Glutamatergic neuron (in vitro differentiated cells): Measurements from ENCODE around the gene SPATA16. TPM values are rescaled to one million over a fixed set of nuclear protein-coding genes. Genes with fewer than 3 reads are reported as not detected.
A peak's percentile ranks its signal among the peaks of the same experiment; 100 is the strongest.
"Not testable (repeated sequence)": the region's sequence is repeated elsewhere in the genome, so short reads cannot be mapped to it uniquely, and the experiment has no call there.

Experiments used
- DNase-seq: peaks from one replicate; pipeline ENCODE4 v3.0.0; 2022
- H3K27ac Mint-ChIP-seq: one replicate; pipeline ENCODE4 v1.8.0; 2020; ENCODE audit warnings: mild to moderate bottlenecking, mixed read lengths, inconsistent platforms; ENCODE audit not compliant: unreplicated experiment
- H3K27me3 Mint-ChIP-seq: one replicate; pipeline ENCODE4 v1.8.0; 2020; ENCODE audit warnings: mild to moderate bottlenecking, moderate library complexity, mixed read lengths, inconsistent platforms; ENCODE audit not compliant: unreplicated experiment
- H3K36me3 Mint-ChIP-seq: one replicate; pipeline ENCODE4 v1.8.0; 2020; ENCODE audit warnings: mild to moderate bottlenecking, mixed read lengths, inconsistent platforms; ENCODE audit not compliant: unreplicated experiment
- H3K4me1 Mint-ChIP-seq: one replicate; pipeline ENCODE4 v1.8.0; 2020; ENCODE audit warnings: mild to moderate bottlenecking, low read depth, mixed read lengths, inconsistent platforms; ENCODE audit not compliant: unreplicated experiment
- H3K4me3 Mint-ChIP-seq: one replicate; pipeline ENCODE4 v1.8.0; 2020; ENCODE audit warnings: mild to moderate bottlenecking, mixed read lengths, inconsistent platforms; ENCODE audit not compliant: unreplicated experiment
- H3K9me3 Mint-ChIP-seq: one replicate; pipeline ENCODE4 v1.8.0; 2020; ENCODE audit warnings: mild to moderate bottlenecking, moderate library complexity, mixed read lengths, inconsistent platforms; ENCODE audit not compliant: unreplicated experiment
- long read RNA-seq: library from polyadenylated mRNA; unstranded; transcript quantifications from one replicate; pipeline ENCODE4 v2.0.0, GENCODE V29; 2020; ENCODE audit not compliant: unreplicated experiment
- total RNA-seq: library from RNA; stranded (reverse); fragmentation: NEBNext Ultra II Directional; extraction: Animal tissue kit (Norgen Biotek cat#: 25700); gene quantifications from one replicate; pipeline ENCODE4 v1.2.1, GENCODE V29; 2021; ENCODE audit not compliant: unreplicated experiment
- TF ChIP-seq, protein P1 (sequence below): fragments of 200-600 bp; sonication (generic); IDR thresholded peaks from one replicate; pipeline ENCODE4 v1.5.0; 2021; ENCODE audit not compliant: partially characterized antibody, unreplicated experiment

Gene SPATA16, protein sequence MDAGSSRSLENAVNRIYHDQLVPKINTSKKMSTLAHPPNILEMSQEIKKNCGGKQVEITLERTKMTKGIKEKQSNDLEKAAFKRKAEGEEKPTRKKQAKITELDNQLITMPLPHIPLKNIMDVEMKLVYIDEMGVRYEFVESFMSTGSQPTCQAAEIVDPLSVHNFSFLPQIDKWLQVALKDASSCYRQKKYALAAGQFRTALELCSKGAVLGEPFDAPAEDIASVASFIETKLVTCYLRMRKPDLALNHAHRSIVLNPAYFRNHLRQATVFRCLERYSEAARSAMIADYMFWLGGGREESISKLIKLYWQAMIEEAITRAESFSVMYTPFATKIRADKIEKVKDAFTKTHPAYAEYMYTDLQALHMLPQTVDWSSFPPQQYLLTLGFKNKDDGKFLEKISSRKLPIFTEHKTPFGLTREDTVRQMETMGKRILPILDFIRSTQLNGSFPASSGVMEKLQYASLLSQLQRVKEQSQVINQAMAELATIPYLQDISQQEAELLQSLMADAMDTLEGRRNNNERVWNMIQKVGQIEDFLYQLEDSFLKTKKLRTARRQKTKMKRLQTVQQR
- not detected for total RNA-seq
- long read RNA-seq, result 0 reads

DNA sequence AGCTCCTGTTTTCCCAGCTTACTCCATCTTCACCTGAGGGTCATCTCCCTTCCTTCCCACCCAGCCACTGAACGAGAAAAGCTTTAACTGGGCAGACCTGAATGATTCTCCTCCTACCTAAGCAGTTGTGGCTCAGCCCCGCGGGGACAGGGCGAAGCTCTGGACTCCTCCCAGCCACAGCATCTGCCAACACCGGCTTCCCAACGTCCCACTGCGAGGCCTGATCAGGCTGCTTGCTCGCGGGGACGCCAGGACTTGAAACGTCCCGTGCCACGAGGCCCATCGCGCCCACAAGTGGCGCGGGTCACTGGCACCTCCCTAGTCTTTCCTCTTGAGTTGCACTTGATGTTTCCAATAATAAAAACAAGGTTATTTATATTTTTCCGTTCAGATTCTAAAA, at the start of gene SPATA16:
Gene SPATA16 (minus strand): TSS at position 250 of the 400 bp plus-strand sequence. CDS start 23,504 bp downstream, outside the sequence.
- Mint-ChIP-seq H3K9me3 (no peaks in the 10 kb centered on the region), H3K27ac (no peak within 1 kb of the TSS), H3K36me3 (no peaks in the 10 kb centered on the region), H3K4me3 (no peak within 1 kb of the TSS), H3K4me1 (no peaks in the 10 kb centered on the region), H3K27me3 (no peaks in the 10 kb centered on the region)
- TF ChIP-seq, protein P1, sequence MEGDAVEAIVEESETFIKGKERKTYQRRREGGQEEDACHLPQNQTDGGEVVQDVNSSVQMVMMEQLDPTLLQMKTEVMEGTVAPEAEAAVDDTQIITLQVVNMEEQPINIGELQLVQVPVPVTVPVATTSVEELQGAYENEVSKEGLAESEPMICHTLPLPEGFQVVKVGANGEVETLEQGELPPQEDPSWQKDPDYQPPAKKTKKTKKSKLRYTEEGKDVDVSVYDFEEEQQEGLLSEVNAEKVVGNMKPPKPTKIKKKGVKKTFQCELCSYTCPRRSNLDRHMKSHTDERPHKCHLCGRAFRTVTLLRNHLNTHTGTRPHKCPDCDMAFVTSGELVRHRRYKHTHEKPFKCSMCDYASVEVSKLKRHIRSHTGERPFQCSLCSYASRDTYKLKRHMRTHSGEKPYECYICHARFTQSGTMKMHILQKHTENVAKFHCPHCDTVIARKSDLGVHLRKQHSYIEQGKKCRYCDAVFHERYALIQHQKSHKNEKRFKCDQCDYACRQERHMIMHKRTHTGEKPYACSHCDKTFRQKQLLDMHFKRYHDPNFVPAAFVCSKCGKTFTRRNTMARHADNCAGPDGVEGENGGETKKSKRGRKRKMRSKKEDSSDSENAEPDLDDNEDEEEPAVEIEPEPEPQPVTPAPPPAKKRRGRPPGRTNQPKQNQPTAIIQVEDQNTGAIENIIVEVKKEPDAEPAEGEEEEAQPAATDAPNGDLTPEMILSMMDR, result no peak
- DNase-seq, result peak; percentile 25

DNA sequence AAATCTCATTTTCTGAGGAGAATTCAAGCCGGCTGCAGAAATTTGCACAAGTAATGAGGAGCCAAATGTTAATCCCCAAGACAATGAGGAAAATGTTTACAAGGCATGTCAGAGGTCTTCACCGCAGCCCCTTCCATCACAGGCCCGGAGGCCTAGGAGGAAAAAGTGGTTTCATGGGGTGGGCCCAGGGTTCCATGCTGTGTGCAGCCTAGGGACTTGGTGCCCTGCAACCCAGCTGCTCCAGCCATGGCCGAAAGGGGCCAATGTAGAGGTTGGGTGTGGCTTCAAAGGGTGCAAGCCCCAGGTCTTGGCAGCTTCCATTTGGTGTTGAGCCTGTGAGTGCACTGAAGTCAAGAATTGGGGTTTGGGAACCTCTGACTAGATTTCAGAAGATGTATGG, 42.0 kb upstream of the SPATA16 start:
- not testable (repeated sequence) for H3K27me3 Mint-ChIP-seq, H3K4me3 Mint-ChIP-seq, H3K27ac Mint-ChIP-seq, H3K9me3 Mint-ChIP-seq, H3K4me1 Mint-ChIP-seq, H3K36me3 Mint-ChIP-seq, DNase-seq

DNA sequence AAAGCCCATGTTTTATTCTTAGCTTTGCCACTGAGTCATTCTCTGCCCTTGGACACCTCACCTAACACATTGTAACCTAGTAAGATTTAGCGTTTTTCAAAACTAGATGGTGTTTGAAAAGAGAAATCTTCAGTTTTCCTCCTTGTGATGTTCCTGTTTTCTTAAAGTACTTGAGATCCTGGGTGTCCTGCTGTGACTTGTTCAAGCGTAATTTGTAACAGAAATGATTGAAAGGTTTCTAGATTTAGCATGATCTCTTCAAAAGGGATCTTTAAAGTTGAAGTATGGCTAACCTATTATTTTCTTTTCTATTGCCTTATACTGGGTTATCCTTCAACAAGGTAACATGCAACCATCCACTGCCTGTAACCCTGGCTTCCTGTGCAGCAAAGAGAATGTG, 32.6 kb upstream of the SPATA16 start:
- no peak overlapping the region for H3K4me3 Mint-ChIP-seq
- no peaks in the 10 kb centered on the region for H3K4me1 Mint-ChIP-seq
- DNase-seq, result no peak
- TF ChIP-seq, protein P1, result no peak
- H3K27ac Mint-ChIP-seq, result no peak overlapping the region
- H3K27me3 Mint-ChIP-seq, result no peaks in the 10 kb centered on the region
- H3K9me3 Mint-ChIP-seq, result no peaks in the 10 kb centered on the region
- no peaks in the 10 kb centered on the region for H3K36me3 Mint-ChIP-seq

DNA sequence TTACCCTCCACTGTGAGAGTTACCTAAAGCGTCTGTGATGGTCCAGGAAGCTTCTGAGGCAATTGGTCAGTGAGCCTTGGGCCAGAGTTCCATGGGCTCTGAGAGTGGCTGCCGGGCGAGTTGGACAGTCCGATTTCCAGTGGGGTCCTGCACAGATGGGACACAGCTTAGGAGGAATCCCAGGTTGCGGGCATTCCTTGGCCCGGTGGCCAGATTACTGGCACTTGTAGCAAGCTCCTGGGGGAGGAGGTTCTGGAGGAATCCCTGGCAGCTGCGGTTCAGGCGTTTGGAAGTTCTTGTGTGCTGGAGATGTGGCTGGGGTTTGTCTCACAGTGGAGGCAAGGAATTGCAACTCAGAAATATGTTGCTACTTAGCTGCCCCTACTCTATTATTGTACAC, 18.1 kb upstream of the SPATA16 start:
- H3K36me3 Mint-ChIP-seq, H3K27me3 Mint-ChIP-seq, DNase-seq, H3K4me1 Mint-ChIP-seq, H3K4me3 Mint-ChIP-seq, H3K9me3 Mint-ChIP-seq, H3K27ac Mint-ChIP-seq: not testable (repeated sequence)

DNA sequence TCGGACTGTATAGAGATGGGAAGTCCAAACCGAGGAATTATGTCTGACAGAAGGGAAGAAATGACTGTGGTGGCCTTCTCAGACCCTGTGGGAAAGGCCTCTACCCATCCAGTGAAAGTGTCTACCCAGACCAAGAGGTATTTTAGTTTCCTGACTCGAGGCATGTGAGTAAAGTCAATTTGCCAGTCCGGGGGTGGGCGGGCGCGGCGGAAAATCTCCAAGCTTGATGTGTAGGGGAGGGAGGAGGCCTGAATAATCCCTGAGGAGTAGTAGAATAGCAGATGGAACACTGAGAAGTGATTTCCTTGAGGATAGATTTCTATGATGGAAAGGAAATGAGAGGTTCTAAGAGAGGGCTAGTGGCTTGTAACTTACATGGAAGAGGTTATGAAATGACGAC, 15.5 kb upstream of the SPATA16 start:
- not testable (repeated sequence) for H3K36me3 Mint-ChIP-seq, H3K27ac Mint-ChIP-seq, H3K9me3 Mint-ChIP-seq, H3K27me3 Mint-ChIP-seq, H3K4me1 Mint-ChIP-seq, DNase-seq, H3K4me3 Mint-ChIP-seq

DNA sequence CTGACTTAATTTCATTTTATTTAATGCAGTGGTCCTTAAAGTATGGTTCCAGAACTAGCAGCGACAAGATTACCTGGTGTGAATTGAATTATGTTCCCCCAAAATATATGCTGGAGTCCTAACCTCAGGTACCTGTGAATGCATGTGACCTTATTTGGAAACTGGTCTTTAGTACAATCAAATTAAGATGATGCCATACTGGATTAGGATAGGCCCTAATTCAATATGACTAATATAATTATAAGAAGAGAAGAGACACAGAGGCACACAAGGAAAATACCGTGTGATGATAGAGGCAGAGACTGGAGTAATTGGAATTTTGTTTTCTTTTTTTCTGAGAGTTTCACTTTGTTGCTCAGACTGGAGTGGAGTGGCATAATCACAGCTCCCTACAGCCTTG, 12.6 kb upstream of the SPATA16 start:
- H3K27ac Mint-ChIP-seq, result no peak overlapping the region
- H3K4me1 Mint-ChIP-seq, result no peaks in the 10 kb centered on the region
- H3K27me3 Mint-ChIP-seq, result peaks cover 3% of the 10 kb centered on the region
- H3K36me3 Mint-ChIP-seq, result no peaks in the 10 kb centered on the region
- TF ChIP-seq, protein P1, result no peak
- no peak overlapping the region for H3K4me3 Mint-ChIP-seq
- H3K9me3 Mint-ChIP-seq, result no peaks in the 10 kb centered on the region
- DNase-seq, result no peak
